Measurements from ENCODE around the gene COX11. TPM values are rescaled to one million over a fixed set of nuclear protein-coding genes. Genes with fewer than 3 reads are reported as not detected.

COX11 gene
- total and polyA plus RNA-seq, 2 donors (not counting 3 experiments of a cell fraction or from before 2014, with no cell fraction given) = 47.3 to 55.9 TPM

DNA sequence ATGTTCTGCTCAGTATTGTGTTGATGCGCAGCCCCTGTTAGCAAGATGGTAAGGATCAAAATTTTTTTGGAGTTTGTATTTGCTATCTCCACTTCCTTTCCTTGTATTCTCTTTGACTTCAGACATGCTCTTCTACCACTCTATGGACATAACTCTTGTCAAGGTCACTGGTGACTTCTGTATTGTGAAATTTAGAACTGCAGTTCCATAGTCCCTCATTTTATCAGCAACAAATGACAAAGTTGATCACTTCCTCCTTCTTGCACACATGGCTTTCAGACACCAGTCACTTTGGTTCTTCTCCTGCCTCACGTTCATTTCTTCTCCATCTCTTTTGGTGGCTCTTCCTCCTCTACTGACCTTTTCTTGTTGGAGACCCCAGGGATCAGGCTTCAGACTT is 21.1 kb downstream of the COX11 start:
- no TSS peak for BruUV-seq (replicated peaks)
- no peak overlapping the region for H3K4me2 ChIP-seq (ENCODE audit: insufficient read depth, low read length)
- peaks cover 0 to 2% of the 10 kb centered on the region in 2 experiments for H3K27me3 ChIP-seq (ENCODE audit: control insufficient read depth in 2 of 2, insufficient read depth in 2 of 2, low read length in 2 of 2)
- no peak for TF ChIP-seq CTCF (IDR thresholded peaks at IDR 0.05; ENCODE audit: extremely low read depth in 1 of 2, insufficient read depth in 1 of 2, low read depth in 1 of 2, low read length in 2 of 2)
- no peak for TF ChIP-seq MYC (IDR thresholded peaks at IDR 0.05; ENCODE audit: low read depth, low read length)
- no peak overlapping the region for H3K9ac ChIP-seq (replicated peaks; ENCODE audit: extremely low read depth, insufficient read depth, low read length)
- FAIRE-seq (no peak), DNase-seq (ENCODE audit: low read depth, low spot score) (no peak)
- CTCF ChIA-PET = no interaction called here
- no peaks in the 10 kb centered on the region for H3K9me3 ChIP-seq (replicated peaks; ENCODE audit: control insufficient read depth, insufficient read depth, low read length)
- H4K20me1 ChIP-seq (replicated peaks; ENCODE audit: control insufficient read depth, extremely low read depth, insufficient read depth, low read length) = no peaks in the 10 kb centered on the region
- dilution Hi-C loops (cut with MboI; ENCODE audit: extremely low pct_ligation_motif_present, low sequenced_read_pairs) (no loop called here), intact Hi-C loops (cut with micrococcal nuclease) (no loop called here)
- no peaks in the 10 kb centered on the region for H3K79me2 ChIP-seq (ENCODE audit: control insufficient read depth, insufficient read depth, low read length)
- H3K4me3 ChIP-seq (replicated peaks in 1 of 3; ENCODE audit: insufficient read depth in 1 of 3, low read depth in 1 of 3, low read length in 3 of 3) = no peak overlapping the region
- peaks cover 7% of the 10 kb centered on the region for H3K4me1 ChIP-seq (ENCODE audit: control insufficient read depth, extremely low read depth, insufficient read depth, low read length)
- POLR2A ChIA-PET = no interaction called here
- no peaks in the 10 kb centered on the region for H3K9me1 ChIP-seq (replicated peaks; ENCODE audit: control insufficient read depth, extremely low read depth, insufficient read depth, low read length)
- no peak overlapping the region for H3K27ac ChIP-seq (ENCODE audit: insufficient read depth, low read depth, low read length)
- no peak overlapping the region for H2AFZ ChIP-seq (ENCODE audit: low read depth, low read length)
- no peaks in the 10 kb centered on the region for H3K36me3 ChIP-seq (ENCODE audit: control insufficient read depth in 2 of 2, extremely low read depth in 1 of 2, insufficient read depth in 2 of 2, low read length in 2 of 2)

DNA sequence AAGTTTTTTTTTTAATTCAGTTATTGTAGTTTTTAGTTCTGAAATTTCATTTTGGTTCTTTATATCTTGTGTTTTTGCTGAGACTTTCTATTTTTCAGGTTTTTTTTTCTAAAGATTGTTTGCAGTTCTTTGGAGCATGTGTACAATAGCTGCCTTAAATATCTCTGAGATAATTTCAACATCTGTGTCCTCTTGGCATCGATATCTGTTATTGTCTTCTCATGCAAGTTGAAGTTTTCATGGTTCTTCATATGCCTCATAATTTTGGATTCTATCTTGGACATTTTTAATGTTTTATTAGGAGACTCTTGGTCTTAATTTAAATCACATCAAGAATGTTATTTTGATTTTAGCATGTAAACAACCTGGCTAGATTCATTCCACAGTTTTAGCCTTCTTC is 22.8 kb downstream of the COX11 start:
- Histone ChIP-seq H3K4me3 (replicated peaks in 1 of 3; ENCODE audit: insufficient read depth in 1 of 3, low read depth in 1 of 3, low read length in 3 of 3) (no peak overlapping the region), H3K79me2 (ENCODE audit: control insufficient read depth, insufficient read depth, low read length) (no peaks in the 10 kb centered on the region), H3K9me1 (replicated peaks; ENCODE audit: control insufficient read depth, extremely low read depth, insufficient read depth, low read length) (no peaks in the 10 kb centered on the region), H3K9me3 (replicated peaks; ENCODE audit: control insufficient read depth, insufficient read depth, low read length) (no peaks in the 10 kb centered on the region), H3K4me2 (ENCODE audit: insufficient read depth, low read length) (no peak overlapping the region), H3K27me3 (ENCODE audit: control insufficient read depth in 2 of 2, insufficient read depth in 2 of 2, low read length in 2 of 2) (peaks cover 0 to 2% of the 10 kb centered on the region in 2 experiments), H3K9ac (replicated peaks; ENCODE audit: extremely low read depth, insufficient read depth, low read length) (no peak overlapping the region), H3K36me3 (ENCODE audit: control insufficient read depth in 2 of 2, extremely low read depth in 1 of 2, insufficient read depth in 2 of 2, low read length in 2 of 2) (no peaks in the 10 kb centered on the region), H2AFZ (ENCODE audit: low read depth, low read length) (no peak overlapping the region), H3K27ac (ENCODE audit: insufficient read depth, low read depth, low read length) (no peak overlapping the region), H3K4me1 (ENCODE audit: control insufficient read depth, extremely low read depth, insufficient read depth, low read length) (peaks cover 7% of the 10 kb centered on the region), H4K20me1 (replicated peaks; ENCODE audit: control insufficient read depth, extremely low read depth, insufficient read depth, low read length) (no peaks in the 10 kb centered on the region)
- ChIA-PET POLR2A (interaction anchor here (0.7 kb wide), 1 partner anchor 10 kb away, joined by 3 read pairs; no protein-coding TSS in a partner anchor), CTCF (interaction anchor here (1.8 kb wide), 1 partner anchor 28 kb away, joined by 5 read pairs; no protein-coding TSS in a partner anchor)
- DNase-seq (ENCODE audit: low read depth, low spot score) = no peak
- BruUV-seq (replicated peaks) = no TSS peak
- no peak for TF ChIP-seq POLR2AphosphoS5 (IDR thresholded peaks at IDR 0.05; ENCODE audit: insufficient read depth, low read depth, low read length)
- no peak for TF ChIP-seq MYC (IDR thresholded peaks at IDR 0.05; ENCODE audit: low read depth, low read length)
- no peak for TF ChIP-seq GATA2 (IDR thresholded peaks at IDR 0.05; ENCODE audit: insufficient read depth, insufficient read length, low read depth, low read length)
- no peak for TF ChIP-seq JUN (IDR thresholded peaks at IDR 0.05; ENCODE audit: borderline replicate concordance, insufficient read depth, insufficient read length, low read depth)
- dilution Hi-C loops (cut with MboI; ENCODE audit: extremely low pct_ligation_motif_present, low sequenced_read_pairs) (no loop called here), intact Hi-C loops (cut with micrococcal nuclease) (no loop called here)
- FAIRE-seq = no peak
